ENCODE results near the gene TSPAN8.
"Not testable (repeated sequence)": the region's sequence is repeated elsewhere in the genome, so short reads cannot be mapped to it uniquely, and the experiment has no call there.

Gene TSPAN8

DNA sequence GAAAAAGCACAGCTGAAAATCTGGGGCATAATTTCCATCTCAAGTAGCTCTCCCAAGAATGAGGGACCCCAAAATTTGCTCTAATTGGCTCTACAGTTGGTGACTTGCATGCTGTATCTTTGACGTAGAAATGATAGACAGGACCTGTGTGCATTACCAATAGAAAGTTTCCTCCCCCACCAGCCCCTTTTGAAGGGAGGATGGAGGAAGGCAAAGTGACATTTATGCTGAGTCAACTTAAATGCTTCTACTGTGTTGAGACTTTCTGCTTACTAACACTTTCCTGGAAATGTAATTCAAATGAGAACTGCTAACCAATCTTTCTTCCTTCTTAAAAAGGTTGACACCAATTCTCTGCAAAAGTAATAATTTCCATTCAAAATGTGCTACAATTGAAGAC, 31.9 kb downstream of the TSPAN8 start:
- DNase-seq, result no peak

GRCh38 chr12:71125515-71125914, 32.3 kb downstream of the TSPAN8 start:
- no peak for DNase-seq

GRCh38 chr12:71124835-71125460, 32.9 kb downstream of the TSPAN8 start:
- no peak for DNase-seq

- not testable (repeated sequence) for DNase-seq
Measured at GRCh38 chr12:71113148-71113547, 44.7 kb downstream of the TSPAN8 start.

DNA sequence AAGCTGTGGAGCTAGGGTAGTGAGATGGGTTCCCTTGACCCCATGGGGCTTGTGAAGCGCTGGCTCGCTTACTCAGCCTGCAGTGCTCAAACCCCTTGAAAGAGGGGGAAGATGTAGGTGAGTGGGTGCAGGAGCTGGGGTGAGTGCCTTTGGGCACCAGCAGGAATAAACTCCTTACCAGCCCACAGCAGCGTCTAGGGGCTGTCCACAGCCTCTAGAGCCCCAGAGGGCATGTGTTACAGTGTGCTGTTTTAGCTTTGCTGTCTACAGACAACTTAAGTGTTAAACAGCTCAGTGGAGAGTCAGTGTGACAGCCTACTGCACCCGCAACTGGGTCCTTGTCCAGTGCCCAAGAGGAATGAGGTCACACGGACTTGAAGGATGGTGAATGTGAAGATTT, 48.0 kb downstream of the TSPAN8 start:
- DNase-seq, result no peak

GRCh38 chr12:71108355-71108754, 49.4 kb downstream of the TSPAN8 start:
- DNase-seq, result no peak

- DNase-seq, result no peak
Measured at GRCh38 chr12:71107936-71108335, 49.9 kb downstream of the TSPAN8 start.

GRCh38 chr12:71105956-71106355, 51.8 kb downstream of the TSPAN8 start:
- no peak for DNase-seq

DNA sequence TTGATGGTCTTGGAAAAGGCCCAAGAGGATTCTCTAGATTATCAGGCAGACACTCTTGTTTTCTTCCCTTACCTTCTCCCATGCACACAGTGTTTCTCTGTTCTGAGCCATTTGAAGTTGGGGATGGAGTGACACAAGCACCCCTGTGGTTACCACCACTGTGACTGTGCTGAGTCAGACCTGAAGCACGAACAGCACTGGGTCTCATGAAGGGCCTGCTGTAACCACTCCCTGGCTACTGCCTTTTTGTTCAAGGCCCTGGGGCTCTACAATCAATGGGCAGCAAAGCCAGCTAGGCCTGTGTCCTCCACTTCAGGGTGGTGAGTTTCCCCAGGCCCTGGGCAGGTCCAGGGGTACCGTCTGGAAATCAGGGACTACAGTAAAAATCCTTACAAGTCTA, 65.5 kb downstream of the TSPAN8 start:
- DNase-seq, result no peak

- no peak for DNase-seq
Measured at GRCh38 chr12:71090971-71091370, 66.8 kb downstream of the TSPAN8 start.

- no peak for DNase-seq
Measured at GRCh38 chr12:71085575-71085974, 72.2 kb downstream of the TSPAN8 start.

GRCh38 chr12:71075743-71076142, 82.1 kb downstream of the TSPAN8 start:
- DNase-seq, result peak; percentile 22

All from kidney glomerular epithelial cell (primary cell).